GM19468 (cell line): Measurements from ENCODE around the gene BEAN1.

Experiments used
- ATAC-seq: cut with Tn5 transposase; IDR thresholded peaks from one replicate; pipeline ENCODE4 v1.9.1; 2021; ENCODE audit warnings: mild to moderate bottlenecking, moderate library complexity, moderate number of reproducible peaks; ENCODE audit not compliant: unreplicated experiment; ENCODE audit errors: extremely low read depth

Gene BEAN1

DNA sequence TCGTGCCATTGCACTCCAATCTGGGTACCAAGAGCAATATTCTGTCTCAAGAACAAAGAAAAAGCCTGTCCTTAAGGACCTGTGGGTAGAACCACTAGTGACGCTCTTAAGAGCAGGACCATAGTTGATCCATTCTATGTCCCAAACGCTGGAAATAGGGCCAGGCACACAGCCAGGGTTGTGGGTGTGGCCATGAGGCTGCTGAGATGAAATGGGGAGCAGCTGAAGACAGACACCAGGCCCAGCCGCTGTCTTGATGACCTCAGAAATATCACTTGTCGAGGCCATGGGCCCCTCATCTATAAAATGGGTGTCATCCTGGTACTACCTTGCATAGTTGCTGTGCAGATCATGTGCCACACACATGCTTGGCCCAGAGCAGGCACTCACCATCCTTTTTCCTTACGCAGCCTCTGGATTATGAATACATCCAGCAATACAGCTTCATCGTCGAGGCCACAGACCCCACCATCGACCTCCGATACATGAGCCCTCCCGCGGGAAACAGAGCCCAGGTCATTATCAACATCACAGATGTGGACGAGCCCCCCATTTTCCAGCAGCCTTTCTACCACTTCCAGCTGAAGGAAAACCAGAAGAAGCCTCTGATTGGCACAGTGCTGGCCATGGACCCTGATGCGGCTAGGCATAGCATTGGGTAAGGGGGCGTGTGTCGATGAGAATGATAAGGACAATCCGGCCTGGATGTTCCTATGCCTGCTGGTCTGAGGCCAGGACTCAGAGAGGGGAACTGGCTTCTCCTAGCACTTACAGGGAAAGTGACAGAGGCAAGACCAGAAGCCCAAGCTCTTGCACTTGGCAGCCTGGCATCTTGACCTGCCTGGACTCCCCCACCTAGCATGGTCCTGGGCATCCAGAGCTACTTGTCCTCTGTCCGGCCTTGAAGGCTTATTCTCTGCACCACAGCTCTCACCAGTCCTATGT lies 35.1 kb upstream of the BEAN1 start:
- ATAC-seq, result no peak

DNA sequence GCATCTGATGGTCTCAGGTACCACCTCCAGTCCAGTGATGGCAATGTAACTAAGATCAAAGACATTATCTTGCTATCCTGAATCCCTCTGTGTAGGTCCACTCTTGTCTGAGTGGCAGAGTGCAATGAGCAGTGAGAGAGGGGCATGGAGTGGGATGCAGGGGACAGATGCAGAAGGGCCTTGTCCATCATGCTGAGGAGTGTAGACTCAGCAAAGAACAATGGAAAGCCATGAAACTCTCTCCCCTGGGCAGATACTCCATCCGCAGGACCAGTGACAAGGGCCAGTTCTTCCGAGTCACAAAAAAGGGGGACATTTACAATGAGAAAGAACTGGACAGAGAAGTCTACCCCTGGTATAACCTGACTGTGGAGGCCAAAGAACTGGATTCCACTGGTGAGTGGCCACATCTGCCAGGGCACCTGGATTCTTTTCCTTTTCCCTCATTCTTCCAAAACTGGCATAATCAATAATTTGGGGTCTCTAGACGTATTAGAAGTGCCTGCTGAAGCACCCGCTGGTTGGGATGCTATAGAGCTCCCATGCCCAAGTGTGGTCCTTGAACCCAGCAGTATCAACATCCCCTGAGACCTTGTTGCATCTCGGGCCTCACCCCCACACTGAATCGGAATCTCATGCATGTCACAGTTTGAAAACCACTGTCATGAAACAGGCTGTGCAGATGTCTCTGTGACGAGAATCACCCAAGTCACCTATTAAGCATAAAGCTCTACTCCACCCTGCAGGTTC lies 31.1 kb upstream of the BEAN1 start:
- ATAC-seq, result no peak

DNA sequence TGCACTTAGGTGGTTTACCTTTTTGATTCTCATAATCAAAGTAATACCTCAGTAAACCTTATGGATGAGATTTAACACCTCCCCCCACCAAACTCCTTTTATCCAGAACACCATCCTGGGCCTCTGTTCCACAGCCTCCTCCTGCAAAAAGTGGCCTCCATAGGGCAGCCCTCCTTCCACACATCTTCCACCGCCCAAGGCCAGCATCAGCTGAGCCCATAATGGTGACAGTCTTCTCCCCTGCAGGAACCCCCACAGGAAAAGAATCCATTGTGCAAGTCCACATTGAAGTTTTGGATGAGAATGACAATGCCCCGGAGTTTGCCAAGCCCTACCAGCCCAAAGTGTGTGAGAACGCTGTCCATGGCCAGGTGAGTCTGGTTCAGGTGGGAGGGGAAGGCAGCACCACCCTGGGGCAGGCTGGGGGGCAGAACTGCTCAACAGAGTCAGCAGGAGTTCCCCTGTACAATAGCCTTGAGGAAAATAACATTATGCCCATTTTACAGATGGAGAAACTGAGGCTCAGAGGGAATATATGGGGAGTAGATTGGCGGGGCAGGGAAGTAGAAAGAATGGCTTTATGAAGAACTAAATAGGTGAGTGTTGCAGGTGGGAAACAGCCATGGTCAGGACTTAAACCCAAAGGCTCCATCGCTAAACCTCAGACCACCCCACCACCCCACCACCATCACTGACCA lies 29.2 kb upstream of the BEAN1 start:
- ATAC-seq, result no peak

DNA sequence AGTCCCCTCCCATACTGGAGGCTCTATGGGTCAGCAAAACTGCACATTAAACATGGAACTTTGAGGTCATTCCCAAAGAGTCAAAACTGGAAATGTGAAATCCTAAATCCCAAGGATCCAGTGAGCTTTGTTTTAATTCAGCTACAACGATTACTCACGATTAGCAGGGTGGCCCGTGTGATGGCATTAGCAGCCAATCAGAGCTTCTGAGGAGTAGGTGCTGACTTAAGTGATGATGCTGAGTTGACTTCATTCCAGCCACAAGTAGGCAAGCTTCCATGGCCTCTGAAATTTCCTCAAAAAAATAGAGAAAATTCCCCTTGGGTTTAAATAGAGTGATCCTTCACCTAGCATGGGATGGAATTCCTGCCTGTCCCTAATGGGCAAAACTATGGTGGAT lies 28.1 kb upstream of the BEAN1 start:
- no peak for ATAC-seq

DNA sequence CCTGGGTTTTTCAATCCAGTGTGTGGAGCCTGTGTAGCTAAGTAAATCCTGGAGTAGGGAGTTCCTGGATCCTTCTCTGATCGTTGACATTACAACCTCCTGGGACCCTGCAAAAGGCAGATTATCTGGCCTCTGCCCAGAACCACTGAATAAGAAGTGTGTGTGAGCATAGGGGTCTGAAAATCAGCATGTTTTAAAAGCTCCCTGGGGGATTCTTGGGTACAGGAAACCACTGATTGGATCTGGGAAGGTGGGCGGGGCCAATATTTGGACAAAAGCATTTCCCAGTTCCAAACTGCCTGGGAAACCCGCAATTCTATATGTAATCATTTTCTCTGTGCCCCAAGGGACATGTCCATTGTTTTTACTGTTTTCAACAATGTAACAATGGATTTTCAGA lies 27.2 kb upstream of the BEAN1 start:
- ATAC-seq, result no peak

DNA sequence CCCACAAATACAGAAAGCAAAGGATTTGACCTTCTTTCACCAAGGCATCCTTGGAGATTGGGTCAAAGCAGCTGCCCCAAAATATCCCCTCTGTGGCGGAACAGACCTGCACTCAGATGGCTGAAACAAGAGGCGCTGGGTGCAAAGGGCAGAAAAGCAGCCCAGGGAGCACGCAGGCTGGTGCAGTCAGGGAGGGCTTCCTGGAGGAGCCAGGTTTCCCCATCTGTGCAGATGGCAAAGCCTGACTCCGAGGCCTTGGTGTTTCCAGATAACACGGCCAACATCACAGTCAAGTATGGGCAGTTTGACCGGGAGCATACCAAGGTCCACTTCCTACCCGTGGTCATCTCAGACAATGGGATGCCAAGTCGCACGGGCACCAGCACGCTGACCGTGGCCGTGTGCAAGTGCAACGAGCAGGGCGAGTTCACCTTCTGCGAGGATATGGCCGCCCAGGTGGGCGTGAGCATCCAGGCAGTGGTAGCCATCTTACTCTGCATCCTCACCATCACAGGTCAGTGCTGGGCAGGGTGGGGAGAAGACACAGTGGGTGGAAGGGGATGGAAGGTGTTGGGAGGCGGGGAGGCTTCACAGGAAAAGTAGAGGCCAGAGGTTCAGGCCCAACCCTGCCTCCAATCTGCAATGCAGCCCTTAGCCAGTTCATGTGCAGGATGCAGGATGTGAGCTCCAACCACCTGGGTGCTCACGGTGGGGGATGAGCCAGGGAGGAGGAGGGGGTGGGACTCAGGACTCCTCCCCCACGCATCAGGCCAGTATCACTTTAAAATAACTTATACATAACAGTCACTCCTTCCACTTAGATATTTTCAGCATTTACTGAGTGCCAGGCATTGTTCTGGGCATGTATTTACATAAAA lies 26.4 kb upstream of the BEAN1 start:
- no peak for ATAC-seq

DNA sequence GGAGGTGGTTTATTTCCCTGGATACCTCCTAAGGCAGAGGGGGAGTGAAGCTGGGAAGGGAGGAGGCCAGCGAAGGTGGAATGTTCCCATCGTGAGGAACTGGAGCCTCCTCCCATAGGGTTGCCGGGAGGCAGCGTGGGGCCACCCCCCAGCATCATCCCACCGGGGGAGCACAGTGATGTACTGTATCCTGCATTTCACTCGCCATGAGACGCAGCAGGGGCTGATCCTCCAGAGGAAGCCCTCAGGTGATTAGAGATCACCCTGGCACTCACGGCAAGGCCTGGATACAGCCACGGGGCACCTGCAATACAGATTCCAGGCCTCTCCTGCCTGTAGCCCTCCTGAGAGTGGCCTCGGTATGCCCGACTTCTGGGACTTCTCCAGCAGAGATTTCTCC lies 25.5 kb upstream of the BEAN1 start:
- no peak for ATAC-seq

DNA sequence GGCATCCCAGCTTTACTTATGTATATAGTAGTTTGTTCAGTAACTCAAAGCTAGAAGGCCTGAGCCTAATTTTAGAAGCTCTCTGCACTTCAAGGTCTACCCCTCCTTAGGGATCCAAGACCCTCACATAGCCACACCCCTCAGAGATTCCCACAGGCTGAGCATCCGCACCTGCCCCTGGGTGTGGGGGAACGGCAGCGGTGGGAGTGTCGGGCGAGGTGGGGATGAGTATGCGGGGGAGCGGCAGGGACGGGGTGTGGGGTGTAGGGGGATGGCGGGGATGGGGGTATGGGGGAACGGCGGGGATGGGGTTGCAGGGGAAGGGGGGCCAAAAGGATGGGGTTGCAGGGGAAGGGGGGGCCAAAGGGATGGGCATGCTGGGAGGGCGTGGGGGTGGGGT lies 24.9 kb upstream of the BEAN1 start:
- ATAC-seq, result no peak

DNA sequence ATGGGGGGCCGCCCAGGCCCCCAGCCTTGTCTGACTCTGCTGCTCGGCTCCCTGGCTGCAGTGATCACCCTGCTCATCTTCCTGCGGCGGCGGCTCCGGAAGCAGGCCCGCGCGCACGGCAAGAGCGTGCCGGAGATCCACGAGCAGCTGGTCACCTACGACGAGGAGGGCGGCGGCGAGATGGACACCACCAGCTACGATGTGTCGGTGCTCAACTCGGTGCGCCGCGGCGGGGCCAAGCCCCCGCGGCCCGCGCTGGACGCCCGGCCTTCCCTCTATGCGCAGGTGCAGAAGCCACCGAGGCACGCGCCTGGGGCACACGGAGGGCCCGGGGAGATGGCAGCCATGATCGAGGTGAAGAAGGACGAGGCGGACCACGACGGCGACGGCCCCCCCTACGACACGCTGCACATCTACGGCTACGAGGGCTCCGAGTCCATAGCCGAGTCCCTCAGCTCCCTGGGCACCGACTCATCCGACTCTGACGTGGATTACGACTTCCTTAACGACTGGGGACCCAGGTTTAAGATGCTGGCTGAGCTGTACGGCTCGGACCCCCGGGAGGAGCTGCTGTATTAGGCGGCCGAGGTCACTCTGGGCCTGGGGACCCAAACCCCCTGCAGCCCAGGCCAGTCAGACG lies 24.4 kb upstream of the BEAN1 start:
- no peak for ATAC-seq

DNA sequence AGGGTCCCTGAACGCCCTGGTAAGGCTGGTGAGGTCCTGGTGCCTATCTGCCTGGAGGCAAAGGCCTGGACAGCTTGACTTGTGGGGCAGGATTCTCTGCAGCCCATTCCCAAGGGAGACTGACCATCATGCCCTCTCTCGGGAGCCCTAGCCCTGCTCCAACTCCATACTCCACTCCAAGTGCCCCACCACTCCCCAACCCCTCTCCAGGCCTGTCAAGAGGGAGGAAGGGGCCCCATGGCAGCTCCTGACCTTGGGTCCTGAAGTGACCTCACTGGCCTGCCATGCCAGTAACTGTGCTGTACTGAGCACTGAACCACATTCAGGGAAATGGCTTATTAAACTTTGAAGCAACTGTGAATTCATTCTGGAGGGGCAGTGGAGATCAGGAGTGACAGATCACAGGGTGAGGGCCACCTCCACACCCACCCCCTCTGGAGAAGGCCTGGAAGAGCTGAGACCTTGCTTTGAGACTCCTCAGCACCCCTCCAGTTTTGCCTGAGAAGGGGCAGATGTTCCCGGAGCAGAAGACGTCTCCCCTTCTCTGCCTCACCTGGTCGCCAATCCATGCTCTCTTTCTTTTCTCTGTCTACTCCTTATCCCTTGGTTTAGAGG lies 23.5 kb upstream of the BEAN1 start:
- no peak for ATAC-seq

DNA sequence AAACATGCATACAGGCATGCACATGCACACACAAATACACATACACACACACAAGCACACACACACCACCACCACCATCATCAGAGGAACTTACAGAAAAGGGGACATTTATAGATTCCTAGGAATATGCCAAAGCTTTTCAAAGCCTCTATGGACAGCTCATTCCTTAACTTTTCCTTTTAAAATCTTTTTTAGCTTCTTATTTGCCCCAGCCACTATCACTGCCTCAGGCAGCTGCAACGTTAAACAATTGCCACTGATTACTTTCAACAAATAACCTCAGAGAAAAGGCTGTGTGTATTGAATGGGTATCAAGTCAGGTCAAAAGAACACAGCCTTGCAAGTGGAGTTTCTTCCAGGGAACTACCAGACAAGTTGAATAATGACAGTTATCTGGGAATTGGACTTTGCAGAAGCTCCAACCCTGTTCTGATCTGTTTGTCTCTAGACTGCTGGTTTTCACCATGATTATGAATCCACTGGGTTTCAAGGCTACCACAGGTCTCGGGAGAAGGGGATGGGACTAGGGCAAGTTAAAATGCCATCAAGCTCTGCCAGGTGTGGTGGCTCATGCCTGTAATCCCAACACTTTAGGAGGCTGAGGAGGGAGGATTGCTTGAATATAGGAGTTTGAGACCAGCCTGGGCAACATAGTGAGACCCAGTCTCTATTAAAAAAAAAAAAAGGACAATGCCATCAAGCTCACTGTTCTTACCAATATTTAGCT lies 21.9 kb upstream of the BEAN1 start:
- no peak for ATAC-seq

DNA sequence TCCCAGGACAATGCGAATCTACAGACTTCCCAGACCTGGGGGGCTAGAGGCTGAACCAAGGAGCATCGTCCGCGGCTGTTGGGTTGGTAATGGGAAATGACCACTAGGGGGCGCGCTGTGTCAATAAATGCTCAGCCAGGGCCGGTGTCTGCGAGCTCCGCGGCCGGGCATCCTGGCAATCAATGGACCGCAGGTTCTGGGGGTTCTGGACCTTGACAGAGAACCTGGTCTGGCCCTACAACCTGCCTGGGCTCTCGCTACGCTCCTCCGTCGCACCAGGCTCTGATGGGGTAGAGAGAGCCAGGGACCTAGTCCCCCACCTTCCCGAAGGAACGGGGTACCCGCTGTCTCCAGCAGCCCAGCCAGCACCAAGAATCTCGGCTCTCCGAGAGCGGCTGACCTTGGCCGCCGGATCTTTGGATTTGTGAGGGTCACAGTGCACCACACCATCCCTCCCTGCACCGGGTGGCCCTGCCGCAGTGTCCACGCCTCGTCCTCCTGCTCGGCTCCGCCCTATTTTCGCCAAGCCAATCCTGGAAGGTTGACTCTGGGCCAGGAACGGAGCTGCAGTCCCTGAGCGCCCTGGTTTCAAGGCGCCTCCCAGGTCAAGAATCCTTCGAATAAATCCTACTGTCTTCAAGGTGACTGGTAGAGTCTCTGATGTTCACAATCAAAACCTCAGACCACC lies 20.4 kb upstream of the BEAN1 start:
- ATAC-seq, result no peak

DNA sequence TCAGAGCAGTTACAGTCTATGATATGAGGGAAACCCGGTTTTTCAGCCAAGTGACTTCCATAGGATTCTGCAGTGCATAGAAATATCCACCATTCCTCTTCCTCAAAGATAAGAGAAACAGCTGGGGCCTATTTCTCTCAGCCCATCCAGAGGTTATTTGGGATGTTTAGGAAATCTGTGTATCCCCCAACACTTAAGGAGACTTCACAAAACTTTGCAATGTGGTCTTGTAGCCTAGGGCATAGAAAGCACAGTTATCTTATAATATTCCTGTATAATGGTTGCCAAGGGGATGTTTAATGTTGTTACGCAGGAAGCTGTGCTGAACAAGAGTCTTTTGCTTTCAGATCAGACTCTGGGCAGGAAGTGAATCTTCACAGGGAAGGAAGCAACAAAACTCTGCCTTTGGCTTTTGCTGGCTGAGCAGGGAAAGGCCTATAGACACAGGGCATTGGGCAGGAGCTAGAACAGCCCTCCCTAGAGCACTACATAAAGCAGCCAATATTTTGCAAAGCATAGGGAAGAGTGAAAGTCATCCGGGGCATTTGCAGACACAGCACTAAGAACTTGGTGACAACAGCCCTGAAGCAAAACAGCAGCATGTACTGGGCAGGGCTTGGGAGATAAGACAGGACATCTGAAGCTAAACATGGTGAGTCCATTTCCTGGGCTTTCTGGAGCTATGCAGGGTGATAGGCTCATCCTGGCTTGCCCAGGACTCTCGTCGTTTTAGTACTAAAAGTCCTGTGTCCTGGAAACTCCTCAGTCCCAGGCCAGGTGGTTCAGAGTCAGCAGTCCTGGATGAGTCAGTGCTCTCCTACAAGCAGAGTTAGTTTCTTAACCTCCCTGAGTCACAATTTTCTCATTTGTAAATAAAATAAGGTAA lies 18.7 kb upstream of the BEAN1 start:
- no peak for ATAC-seq

DNA sequence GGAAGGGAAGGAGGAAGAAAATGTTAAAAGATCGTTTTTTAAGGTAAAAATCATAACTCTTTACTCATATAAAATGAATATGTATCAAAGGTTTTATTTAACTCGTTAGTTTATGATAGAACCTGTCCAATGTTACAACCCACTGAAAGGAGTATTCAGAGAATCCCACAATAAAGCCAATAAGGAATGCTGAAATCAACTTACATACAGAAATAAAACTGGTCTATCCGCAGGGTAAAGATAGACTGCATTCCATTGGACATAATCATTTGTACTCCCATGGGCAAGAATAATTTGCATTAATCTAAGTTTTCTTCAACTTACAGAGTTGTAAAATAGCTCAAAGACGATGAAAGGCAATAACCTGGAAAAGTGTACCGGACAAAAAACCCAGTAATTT lies 17.9 kb upstream of the BEAN1 start:
- no peak for ATAC-seq

DNA sequence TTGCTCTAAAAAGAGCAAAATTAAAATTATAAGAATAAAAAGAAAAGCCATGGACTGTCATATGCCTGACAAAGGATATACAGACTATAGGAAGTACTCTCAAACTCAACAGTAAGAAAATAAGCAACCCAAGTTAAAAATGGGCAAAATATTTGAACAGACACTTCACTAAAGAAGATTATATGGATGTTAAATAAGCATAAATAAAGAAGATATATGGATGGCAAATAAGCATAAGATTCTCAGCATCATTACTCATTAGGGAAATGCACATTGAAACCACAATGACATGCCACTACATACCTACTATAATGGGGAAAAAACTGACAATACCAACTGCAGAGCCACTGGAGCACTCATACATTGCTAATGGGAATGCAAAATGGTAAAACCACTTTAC lies 14.9 kb upstream of the BEAN1 start:
- no peak for ATAC-seq

DNA sequence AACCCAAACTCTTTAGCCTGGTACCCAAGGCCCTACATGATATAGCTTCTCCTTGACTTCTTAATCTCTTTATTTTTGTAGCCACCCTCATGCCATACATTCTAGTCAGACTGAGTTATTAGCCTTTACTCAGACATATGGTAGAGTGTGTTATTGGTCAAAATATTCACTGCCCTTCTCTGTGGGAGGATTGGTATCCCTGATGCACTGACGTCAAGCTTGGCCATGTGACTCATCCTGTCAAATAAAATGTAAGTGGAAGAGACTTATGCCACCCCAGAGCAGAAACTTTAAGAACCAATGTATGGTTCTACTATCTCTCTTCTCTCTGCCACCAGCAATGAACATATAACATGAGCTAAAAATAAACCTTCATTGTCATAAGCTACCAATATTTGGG lies 12.2 kb upstream of the BEAN1 start:
- no peak for ATAC-seq

DNA sequence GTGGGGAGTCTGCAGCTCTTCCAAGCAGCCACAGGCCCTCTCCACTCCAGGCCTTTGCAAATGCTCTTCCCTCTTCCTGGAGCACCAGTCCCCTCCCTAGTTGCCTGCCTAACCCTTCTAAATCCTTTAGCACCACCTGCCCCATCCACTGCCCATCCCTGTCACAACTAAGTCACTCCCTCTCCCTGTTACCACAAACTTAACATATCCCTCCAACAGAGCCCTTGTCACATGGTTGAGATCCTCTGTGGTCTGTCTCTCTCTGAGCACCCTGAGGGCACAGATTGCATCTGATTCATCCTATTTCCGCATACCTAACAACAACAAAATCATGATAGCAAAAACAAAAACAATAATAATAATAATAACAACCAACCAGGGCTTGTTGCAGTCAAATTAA lies 11.0 kb upstream of the BEAN1 start:
- ATAC-seq, result no peak
